Esophagus squamous epithelium (tissue), 5 donors: ENCODE results near the gene MYZAP. TPM values are rescaled to one million over a fixed set of nuclear protein-coding genes. Genes with fewer than 3 reads are reported as not detected.
A peak's percentile ranks its signal among the peaks of the same experiment; 100 is the strongest.

Source experiments
- DNase-seq: peaks from one replicate; lab custom pipeline; 2025; lab: John Stamatoyannopoulos, UW
- H3K27ac ChIP-seq, 4 donors: fragments of 200-600 bp; sonication (generic); one replicate each; pipeline ENCODE4 v1.5.1; 2016 to 2019; ENCODE audit warnings: mild to moderate bottlenecking in 1 of 4
- H3K27me3 ChIP-seq, 4 donors: fragments of 200-600 bp; sonication (generic); 1 replicate in 3 of 4; 2 replicates in 1 of 4; pipeline versions ENCODE4 v1.5.1 to v1.6.0; 2017 to 2021; ENCODE audit warnings: antibody characterized with exemption in 1 of 4
- H3K36me3 ChIP-seq, 3 donors: fragments of 200-600 bp; sonication (generic); one replicate each; pipeline ENCODE4 v1.5.1; 2016 to 2019
- H3K4me1 ChIP-seq, 3 donors: fragments of 200-600 bp; sonication (generic); one replicate each; pipeline ENCODE4 v1.5.1; 2017 to 2019
- H3K4me3 ChIP-seq, 4 donors: fragments of 200-600 bp; sonication (generic); 1 replicate in 3 of 4; 2 replicates in 1 of 4; pipeline ENCODE4 v1.5.1; 2016 to 2019; ENCODE audit warnings: mild to moderate bottlenecking in 2 of 4, moderate library complexity in 1 of 4
- H3K9me3 ChIP-seq, 3 donors: fragments of 200-600 bp; sonication (generic); one replicate each; pipeline ENCODE4 v1.5.1; 2016 to 2019
- CTCF ChIP-seq, 6 experiments: fragments of 450-650 bp in 4 of 6; fragments of 200-600 bp in 2 of 6; sonication (generic) in 2 of 6; IDR thresholded peaks; one replicate each; pipeline ENCODE4 v1.5.1; 2016 to 2019; ENCODE audit warnings: antibody characterized with exemption in 6 of 6, mild to moderate bottlenecking in 4 of 6, moderate library complexity in 4 of 6
- POLR2A ChIP-seq, 4 donors: fragments of 450-650 bp; IDR thresholded peaks; one replicate each; pipeline ENCODE4 v1.6.1; 2017; ENCODE audit warnings: antibody characterized with exemption in 4 of 4, mild to moderate bottlenecking in 4 of 4, moderate library complexity in 3 of 4
- WGBS, 2 donors: methylation state at CpG; one replicate each; pipeline ENCODE4 v1.1.5; 2018; 5-methylcytosine and 5-hydroxymethylcytosine counted together
- intact Hi-C: fragments of 100-400 bp; cut with DNase I; formaldehyde crosslinking; loops from one replicate; pipeline ENCODE4 v1.15.0; 2022
- total RNA-seq, 4 donors: library from RNA; depleted of rRNA; stranded (reverse); fragments of >200 nt; gene quantifications; one replicate each; pipeline ENCODE4 v1.1.0, GENCODE V29; 2016
- donor health status: DM: yes; HTN: yes; CAD: no.

The MYZAP gene
- total RNA-seq, 4 donors from 2014 or later: 21.2 to 36.0 (median 26.5) TPM

DNA sequence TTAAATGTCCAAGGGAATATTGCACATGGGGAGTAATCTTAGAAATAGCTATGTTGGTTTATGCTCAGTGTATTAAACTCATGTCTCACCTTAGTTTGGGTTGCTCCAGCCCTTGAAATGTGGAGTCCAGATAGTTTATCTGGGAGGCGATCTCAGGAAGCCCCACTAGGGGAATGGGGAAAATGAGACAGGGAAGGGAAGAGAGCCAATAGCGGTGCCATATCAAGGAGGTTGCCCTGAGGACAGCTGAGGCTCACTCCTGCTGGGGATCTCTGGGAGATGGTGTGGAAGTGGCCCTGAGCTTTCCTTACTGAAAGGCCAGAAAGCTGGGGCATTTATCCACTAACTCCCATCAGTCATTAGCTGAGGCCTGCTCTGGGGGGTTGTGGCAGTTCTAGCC, 71.6 kb downstream of the MYZAP start:
- DNase-seq: no peak
- H3K9me3 ChIP-seq: no peaks in the 10 kb centered on the region
- H3K36me3 ChIP-seq: no peaks in the 10 kb centered on the region
- 83 to 100% methylated on average over 2 of the region's 2 CpGs for WGBS, 2 donors
- no peak overlapping the region for H3K27ac ChIP-seq
- no peak overlapping the region for H3K4me3 ChIP-seq
- H3K27me3 ChIP-seq: no peaks in the 10 kb centered on the region
- no peak for TF ChIP-seq POLR2A (IDR thresholded peaks at IDR 0.05)
- TF ChIP-seq CTCF (IDR thresholded peaks at IDR 0.05): no peak
- intact Hi-C loops: loop anchor here (10.0 kb wide), 1 partner anchor 202 kb away; no protein-coding TSS in a partner anchor
- peaks cover 0 to 9% (median 0%) of the 10 kb centered on the region in 3 donors for H3K4me1 ChIP-seq

- Histone ChIP-seq H3K9me3 (no peaks in the 10 kb centered on the region), H3K4me3 (no peak overlapping the region)
Observed at GRCh38 chr15:57665194-57665593, 73.5 kb downstream of the MYZAP start.

GRCh38 chr15:57665939-57666338, 74.2 kb downstream of the MYZAP start:
- H3K36me3 ChIP-seq: no peaks in the 10 kb centered on the region
- no peak overlapping the region for H3K27ac ChIP-seq
- peaks cover 0 to 9% (median 0%) of the 10 kb centered on the region in 3 donors for H3K4me1 ChIP-seq
- H3K27me3 ChIP-seq: no peaks in the 10 kb centered on the region
- intact Hi-C loops: loop anchor here (10.0 kb wide), 1 partner anchor 199 kb away; no protein-coding TSS in a partner anchor
- TF ChIP-seq CTCF (IDR thresholded peaks at IDR 0.05): no peak
- TF ChIP-seq POLR2A (IDR thresholded peaks at IDR 0.05): no peak
- no peak for DNase-seq
- H3K9me3 ChIP-seq: no peaks in the 10 kb centered on the region
- 49 to 59% methylated on average over 4 of the region's 4 CpGs for WGBS, 2 donors
- H3K4me3 ChIP-seq: no peak overlapping the region

More at GRCh38 chr15:57665194-57665593, 73.5 kb downstream of the MYZAP start:
- intact Hi-C loops: loop anchor here (10.0 kb wide), 1 partner anchor 200 kb away; no protein-coding TSS in a partner anchor
- TF ChIP-seq CTCF (IDR thresholded peaks at IDR 0.05) (no peak), POLR2A (IDR thresholded peaks at IDR 0.05) (no peak)
- WGBS, 2 donors: 43 to 70% methylated on average over 1 to 2 of the region's 2 CpGs
- Histone ChIP-seq H3K27me3 (no peaks in the 10 kb centered on the region), H3K4me1 (peaks cover 0 to 9% (median 0%) of the 10 kb centered on the region in 3 donors), H3K27ac (no peak overlapping the region), H3K36me3 (no peaks in the 10 kb centered on the region)
- DNase-seq: no peak

DNA sequence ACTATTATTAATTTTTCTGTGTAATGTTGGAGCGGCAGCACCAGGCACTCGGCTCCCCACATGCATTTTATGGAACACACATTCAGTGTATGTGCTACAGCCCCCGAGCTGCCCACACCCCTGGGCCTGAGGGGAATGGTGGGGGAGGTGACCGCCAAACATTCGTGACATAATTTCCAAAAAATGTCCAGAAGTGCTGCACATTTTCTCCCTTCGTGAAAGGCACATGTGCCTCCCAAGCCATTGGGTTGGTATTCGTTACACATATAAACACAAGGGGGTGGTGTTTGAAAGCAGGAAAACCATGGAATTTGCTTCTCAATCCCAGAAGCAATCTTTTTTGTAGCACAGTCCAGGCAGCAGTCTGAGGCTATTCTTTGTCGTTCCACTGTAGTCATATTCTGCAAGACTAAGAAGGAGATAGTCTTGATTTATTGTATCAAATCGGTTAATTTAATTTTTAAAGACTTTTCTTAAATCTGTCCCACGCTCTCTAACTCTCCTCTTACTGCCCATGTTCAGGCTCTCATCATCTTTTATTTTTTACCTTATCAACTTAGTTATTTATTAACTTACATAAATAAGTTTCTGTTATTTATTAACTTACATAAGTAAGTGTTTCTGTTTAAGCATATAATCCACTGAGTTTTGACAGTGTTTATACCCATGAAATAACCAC, 75.6 kb downstream of the MYZAP start:
- DNase-seq: no peak
- H3K27me3 ChIP-seq: no peaks in the 10 kb centered on the region
- peaks cover 0 to 5% (median 0%) of the 10 kb centered on the region in 3 donors for H3K4me1 ChIP-seq
- H3K9me3 ChIP-seq: no peaks in the 10 kb centered on the region
- no peak overlapping the region for H3K27ac ChIP-seq
- no peak overlapping the region for H3K4me3 ChIP-seq
- intact Hi-C loops: loop anchor here (10.0 kb wide), 1 partner anchor 197 kb away; no protein-coding TSS in a partner anchor
- 46 to 49% methylated on average over 8 to 10 of the region's 10 CpGs for WGBS, 2 donors
- TF ChIP-seq CTCF (IDR thresholded peaks at IDR 0.05): peak in 2 of 6 experiments; percentile 16 to 34
- no peak for TF ChIP-seq POLR2A (IDR thresholded peaks at IDR 0.05)
- H3K36me3 ChIP-seq: no peaks in the 10 kb centered on the region

DNA sequence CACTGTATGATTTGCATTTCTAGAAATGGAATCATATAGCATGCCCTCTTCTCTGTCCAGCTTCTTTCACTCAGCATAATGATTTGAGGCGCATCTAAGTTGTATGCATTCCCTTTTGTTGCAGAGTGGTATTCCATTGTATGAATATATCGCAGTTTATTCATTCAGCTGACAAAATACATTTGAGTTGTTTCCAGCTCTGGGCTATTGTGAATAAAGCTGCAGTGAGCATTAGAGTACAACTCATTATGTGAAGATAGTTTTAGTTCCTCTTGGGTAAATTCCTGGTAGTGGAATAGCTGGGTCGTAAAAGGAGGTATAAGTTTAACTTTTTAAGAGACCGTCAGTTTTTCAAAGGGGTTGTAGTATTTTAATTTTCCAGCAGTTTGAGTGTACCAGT, 76.3 kb downstream of the MYZAP start:
- Histone ChIP-seq H3K4me3 (no peak overlapping the region), H3K27ac (no peak overlapping the region), H3K4me1 (peaks cover 0 to 4% (median 0%) of the 10 kb centered on the region in 3 donors), H3K27me3 (no peaks in the 10 kb centered on the region), H3K9me3 (no peaks in the 10 kb centered on the region), H3K36me3 (no peaks in the 10 kb centered on the region)
- no peak for TF ChIP-seq CTCF (IDR thresholded peaks at IDR 0.05)
- TF ChIP-seq POLR2A (IDR thresholded peaks at IDR 0.05): no peak
- DNase-seq: no peak
- intact Hi-C loops: loop anchor here (10.0 kb wide), 1 partner anchor 197 kb away; no protein-coding TSS in a partner anchor
- 77 to 81% methylated on average over 4 of the region's 4 CpGs for WGBS, 2 donors
